IMR-90 (cell line): Measurements from ENCODE around the gene PHAF1. TPM values are rescaled to one million over a fixed set of nuclear protein-coding genes. Genes with fewer than 3 reads are reported as not detected.

Experiments used
- ATAC-seq: fragments of 200-7000 bp; cut with Tn5 transposase; 2 replicates; pipeline ENCODE4 v1.9.1; 2020; ENCODE audit warnings: low read depth, mild to moderate bottlenecking, moderate library complexity
- BruUV-seq: library from RNA; stranded (reverse); fragments of 400-500 nt; replicated peaks from 2 replicates; lab custom pipeline; 2021; lab: Mats Ljungman, UMichigan
- CTCF ChIA-PET: fragments of 300-600 bp; formaldehyde crosslinking; extraction: SDS; loops from one replicate; lab custom pipeline; 2021; ENCODE audit warnings: antibody characterized with exemption; lab: Yijun Ruan, JAX
- POLR2A ChIA-PET: fragments of 300-600 bp; sonication (Branson Sonifier 250); formaldehyde crosslinking; loops from one replicate; lab custom pipeline; 2022; ENCODE audit warnings: antibody characterized with exemption; ENCODE audit not compliant: unreplicated experiment; lab: Charles Lee
- DNase-seq: peaks from one replicate; pipeline ENCODE4 v3.0.0; 2013
- H2AFZ ChIP-seq: replicated peaks from 2 replicates; pipeline ENCODE3; 2013; ENCODE audit warnings: low read length, mild to moderate bottlenecking; ENCODE audit not compliant: poor library complexity
- H2AK5ac ChIP-seq: 2 replicates; pipeline ENCODE4 v1.6.1; 2013; ENCODE audit warnings: low read depth, low read length, inconsistent platforms
- H2AK9ac ChIP-seq: replicated peaks from 2 replicates; pipeline ENCODE3; 2013; ENCODE audit warnings: mild to moderate bottlenecking, low read depth, low read length, moderate library complexity; ENCODE audit not compliant: poor library complexity
- H2BK120ac ChIP-seq: 2 replicates; pipeline ENCODE4 v1.6.1; 2013; ENCODE audit warnings: low read depth, low read length, inconsistent platforms
- H2BK15ac ChIP-seq: 3 replicates; pipeline ENCODE4 v1.6.1; 2013; ENCODE audit warnings: low read depth, low read length, inconsistent platforms
- H2BK20ac ChIP-seq: 2 replicates; pipeline ENCODE4 v1.6.1; 2013; ENCODE audit warnings: low read depth, mild to moderate bottlenecking, inconsistent platforms, low read length, moderate library complexity
- H2BK5ac ChIP-seq: 2 replicates; pipeline ENCODE4 v1.6.1; 2013; ENCODE audit warnings: mild to moderate bottlenecking, low read depth, low read length, inconsistent platforms; ENCODE audit not compliant: poor library complexity, severe bottlenecking
- H3K14ac ChIP-seq: replicated peaks from 2 replicates; pipeline ENCODE4 v1.6.1; 2013; ENCODE audit warnings: low read depth, low read length, inconsistent platforms
- H3K18ac ChIP-seq: 2 replicates; pipeline ENCODE4 v1.6.1; 2013; ENCODE audit warnings: low read depth, low read length, control low read depth
- H3K23ac ChIP-seq: 2 replicates; pipeline ENCODE4 v1.6.1; 2013; ENCODE audit warnings: low read depth, low read length, inconsistent platforms
- H3K27ac ChIP-seq: 2 replicates; pipeline ENCODE4 v1.5.1; 2013; ENCODE audit warnings: mild to moderate bottlenecking, control low read depth, low read length; ENCODE audit not compliant: insufficient read depth
- H3K27me3 ChIP-seq: 2 replicates; pipeline ENCODE4 v1.6.1; 2013; ENCODE audit warnings: low read length; ENCODE audit not compliant: control insufficient read depth, insufficient read depth
- H3K36me3 ChIP-seq: 2 replicates; pipeline ENCODE4 v1.6.1; 2013; ENCODE audit warnings: low read length, mixed read lengths; ENCODE audit not compliant: control insufficient read depth, insufficient read depth
- H3K4ac ChIP-seq: 2 replicates; pipeline ENCODE4 v1.6.1; 2013; ENCODE audit warnings: low read depth, low read length, inconsistent platforms
- H3K4me1 ChIP-seq: 2 replicates; pipeline ENCODE4 v1.6.1; 2013; ENCODE audit warnings: low read length, mixed read lengths; ENCODE audit not compliant: control insufficient read depth, insufficient read depth
- H3K4me2 ChIP-seq: 2 replicates; pipeline ENCODE4 v1.6.1; 2013; ENCODE audit warnings: low read depth, mild to moderate bottlenecking, control low read depth, low read length, moderate library complexity
- H3K4me3 ChIP-seq: 2 replicates; pipeline ENCODE4 v1.5.1; 2013; ENCODE audit warnings: low read depth, mild to moderate bottlenecking, control low read depth, low read length, moderate library complexity; ENCODE audit not compliant: insufficient read depth
- H3K56ac ChIP-seq: 2 replicates; pipeline ENCODE4 v1.6.1; 2013; ENCODE audit warnings: low read length, inconsistent platforms; ENCODE audit not compliant: insufficient read depth; ENCODE audit errors: extremely low read depth
- H3K79me1 ChIP-seq, 2 experiments: 2 replicates each; pipeline ENCODE4 v1.6.1; 2013; ENCODE audit warnings: low read length in 2 of 2, inconsistent platforms in 1 of 2, low read depth in 1 of 2
- H3K9ac ChIP-seq: 2 replicates; pipeline ENCODE4 v1.6.1; 2013; ENCODE audit warnings: low read depth, low read length, control low read depth
- H3K9me1 ChIP-seq: 2 replicates; pipeline ENCODE4 v1.6.1; 2013; ENCODE audit warnings: low read length, inconsistent platforms; ENCODE audit not compliant: insufficient read depth
- H3K9me3 ChIP-seq: 2 replicates; pipeline ENCODE4 v1.6.1; 2013; ENCODE audit warnings: low read length; ENCODE audit not compliant: control insufficient read depth, insufficient read depth
- H4K20me1 ChIP-seq: 2 replicates; pipeline ENCODE4 v1.6.1; 2013; ENCODE audit warnings: low read length, inconsistent platforms; ENCODE audit not compliant: insufficient read depth
- H4K5ac ChIP-seq: 2 replicates; pipeline ENCODE4 v1.6.1; 2013; ENCODE audit warnings: mild to moderate bottlenecking, low read depth, low read length, control low read depth
- H4K8ac ChIP-seq, 2 experiments: 2 replicates each; pipeline ENCODE4 v1.6.1; 2013; ENCODE audit warnings: low read depth in 2 of 2, low read length in 2 of 2, control low read depth in 1 of 2, inconsistent platforms in 1 of 2
- H4K91ac ChIP-seq: 2 replicates; pipeline ENCODE4 v1.6.1; 2013; ENCODE audit warnings: low read depth, low read length, inconsistent platforms; ENCODE audit not compliant: insufficient read depth
- CTCF ChIP-seq: conservative IDR thresholded peaks from 2 replicates; pipeline ENCODE4 v1.5.1; 2012; ENCODE audit warnings: mild to moderate bottlenecking, low read depth, low read length, improper control_type of control experiment
- FOS ChIP-seq: fragments of 150-350 bp; IDR thresholded peaks from 2 replicates; pipeline ENCODE4 v1.6.1; 2016; ENCODE audit warnings: low read depth, low read length
- MXI1 ChIP-seq: IDR thresholded peaks from 2 replicates; pipeline ENCODE4 v1.6.1; 2012; ENCODE audit warnings: low read depth, mild to moderate bottlenecking, low read length, moderate library complexity, borderline replicate concordance
- RAD21 ChIP-seq: IDR thresholded peaks from 2 replicates; pipeline ENCODE4 v1.6.1; 2012; ENCODE audit warnings: low read length, improper control_type of control experiment
- SMC3 ChIP-seq: fragments of 150-350 bp; IDR thresholded peaks from 2 replicates; pipeline ENCODE4 v1.6.1; 2016; ENCODE audit warnings: low read depth, mild to moderate bottlenecking, antibody characterized with exemption, low read length, moderate library complexity
- WGBS, 2 experiments: methylation state at CpG; one replicate each; pipeline versions ENCODE4 v1.1.5 to v1.1.7; 2013; ENCODE audit warnings: missing lambda C conversion rate in 2 of 2; ENCODE audit not compliant: insufficient read length in 1 of 2; ENCODE audit errors: extremely low coverage in 2 of 2; 5-methylcytosine and 5-hydroxymethylcytosine counted together
- dilution Hi-C: fragments of 300-500 bp; cut with HindIII; formaldehyde crosslinking; loops from one replicate; pipeline ENCODE4 v1.14.3; 2018; ENCODE audit warnings: low sequenced_read_pairs; ENCODE audit not compliant: unreplicated experiment
- in situ Hi-C: fragments of 300-500 bp; cut with MboI; formaldehyde crosslinking; loops from 3 replicates; pipeline ENCODE4 v1.14.3; 2019; ENCODE audit warnings: low sequenced_read_pairs, inconsistent platforms, mixed read lengths
- intact Hi-C: fragments of 100-400 bp; cut with micrococcal nuclease; formaldehyde crosslinking; loops from 2 replicates; pipeline ENCODE4 v1.10.0; 2022
- polyA plus RNA-seq, 3 experiments: library from polyadenylated mRNA; depleted of rRNA; stranded (reverse); fragments of >200 nt; gene quantifications; 2 replicates each; pipeline ENCODE4 v1.2.3, GENCODE V29; 2012; ENCODE audit warnings: low replicate concordance in 1 of 3
- total RNA-seq: library from RNA; depleted of rRNA; stranded (reverse); fragments of >200 nt; gene quantifications from 2 replicates; pipeline ENCODE4 v1.2.3, GENCODE V29; 2012

PHAF1 gene
- total and polyA plus RNA-seq, 2 of the 4 experiments (the other 2 are of a cell fraction): 14.0 to 19.8 TPM

GRCh38 chr16:67179421-67180080, 69.8 kb downstream of the PHAF1 start:
- no peak overlapping the region for H3K4me2 ChIP-seq
- H3K27ac ChIP-seq: no peak overlapping the region
- peaks cover 34% of the 10 kb centered on the region for H4K20me1 ChIP-seq
- no peak overlapping the region for H4K8ac ChIP-seq
- DNase-seq (no peak), ATAC-seq (no peak)
- in situ Hi-C loops: no loop called here
- H3K23ac ChIP-seq: no peak overlapping the region
- 57% methylated on average over 2 of the region's 13 CpGs; no CpG with 5 or more reads in 1 of the 2 experiments for WGBS, 2 experiments
- peaks cover 10% of the 10 kb centered on the region for H3K9me1 ChIP-seq
- no peak overlapping the region for H3K18ac ChIP-seq
- H2BK120ac ChIP-seq: no peak overlapping the region
- no peaks in the 10 kb centered on the region for H3K27me3 ChIP-seq
- H2BK15ac ChIP-seq: no peak overlapping the region
- no peak overlapping the region for H3K9ac ChIP-seq
- dilution Hi-C loops: no loop called here
- H3K14ac ChIP-seq: no peak overlapping the region
- H3K4me1 ChIP-seq: peaks cover 12% of the 10 kb centered on the region
- no peak overlapping the region for H2BK20ac ChIP-seq
- no peak overlapping the region for H4K91ac ChIP-seq
- BruUV-seq: no TSS peak
- H3K36me3 ChIP-seq: peaks cover 11% of the 10 kb centered on the region; the same call in 1 of the 2 replicates
- H4K5ac ChIP-seq: no peak overlapping the region
- H2AK5ac ChIP-seq: no peak overlapping the region
- H3K79me1 ChIP-seq: peaks cover 27 to 49% of the 10 kb centered on the region in 2 experiments
- no peak overlapping the region for H3K4me3 ChIP-seq
- POLR2A ChIA-PET: interaction anchor here (0.6 kb wide), 1 partner anchor 78 kb away, joined by 4 read pairs; no protein-coding TSS in a partner anchor
- TF ChIP-seq SMC3 (0 out of 2 replicates have a peak, but pooled peaks have one; percentile 18), RAD21 (0 out of 2 replicates have a peak, but pooled peaks have one; percentile 15), FOS (no peak), CTCF (peak; percentile 13; the same call in 1 of the 2 replicates), MXI1 (no peak)
- H3K4ac ChIP-seq: no peak overlapping the region
- no peaks in the 10 kb centered on the region for H3K9me3 ChIP-seq
- H2BK5ac ChIP-seq: no peak overlapping the region
- peak overlapping the region; percentile 73 for H2AK9ac ChIP-seq
- no peak overlapping the region for H2AFZ ChIP-seq
- CTCF ChIA-PET: no interaction called here
- H3K56ac ChIP-seq: no peak overlapping the region
- intact Hi-C loops: loop anchor here (10.0 kb wide), 1 partner anchor 165 kb away; no protein-coding TSS in a partner anchor
